Bronchial epithelial cell (primary cell): ENCODE results near the gene PON1. TPM values are rescaled to one million over a fixed set of nuclear protein-coding genes. Genes with fewer than 3 reads are reported as not detected.

ENCODE experiments used
- DNase-seq: peaks from one replicate; pipeline ENCODE4 v3.0.0-alpha.2; 2010; ENCODE audit warnings: low read depth
- FAIRE-seq: peaks from 2 replicates; lab custom pipeline; 2011; peaks lifted over from hg19 to GRCh38; lab: Jason Lieb, UNC
- H3K27me3 ChIP-seq: 2 replicates; pipeline ENCODE4 v1.5.1; 2011; ENCODE audit warnings: low read length; ENCODE audit not compliant: control insufficient read depth, insufficient read depth
- H3K36me3 ChIP-seq: 2 replicates; pipeline ENCODE4 v1.5.1; 2011; ENCODE audit warnings: low read length; ENCODE audit not compliant: control insufficient read depth, insufficient read depth
- H3K4me3 ChIP-seq: 2 replicates; pipeline ENCODE4 v1.5.1; 2011; ENCODE audit warnings: mild to moderate bottlenecking, low read depth, low read length, control low read depth
- total RNA-seq: library from RNA; depleted of rRNA; stranded (reverse); fragments of >200 nt; gene quantifications from 2 replicates; pipeline ENCODE4 v1.2.1, GENCODE V29; 2014
- TF ChIP-seq, protein P1 (sequence below): IDR thresholded peaks from 2 replicates; pipeline ENCODE4 v1.5.1; 2011; ENCODE audit warnings: mild to moderate bottlenecking, moderate library complexity, low read length, control low read depth, inconsistent platforms; ENCODE audit not compliant: insufficient read depth, severe bottlenecking

PON1 gene
- total RNA-seq, 1 donor from 2014 or later: not detected

DNA sequence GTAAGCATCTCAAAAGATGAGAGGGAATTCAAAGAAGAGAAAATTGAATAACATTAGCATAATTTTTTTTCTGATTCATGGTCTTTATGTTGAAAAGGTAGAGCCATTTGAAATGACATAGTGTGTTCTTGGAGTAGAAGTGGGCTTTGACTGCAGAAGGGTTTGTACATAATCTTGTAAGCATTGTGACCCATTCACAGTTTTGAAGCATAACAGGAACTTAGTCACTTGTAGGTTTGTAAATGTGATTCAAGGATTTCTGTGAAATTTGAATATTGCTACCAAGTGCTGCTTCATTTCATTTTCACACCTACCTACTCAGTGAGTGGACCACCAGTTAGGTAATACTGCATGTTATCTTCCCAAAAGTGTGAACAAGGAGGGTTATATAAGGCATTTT lies 68.6 kb downstream of the PON1 start:
- DNase-seq: no peak
- no peak overlapping the region for H3K4me3 ChIP-seq
- no peak for FAIRE-seq
- TF ChIP-seq, protein P1, sequence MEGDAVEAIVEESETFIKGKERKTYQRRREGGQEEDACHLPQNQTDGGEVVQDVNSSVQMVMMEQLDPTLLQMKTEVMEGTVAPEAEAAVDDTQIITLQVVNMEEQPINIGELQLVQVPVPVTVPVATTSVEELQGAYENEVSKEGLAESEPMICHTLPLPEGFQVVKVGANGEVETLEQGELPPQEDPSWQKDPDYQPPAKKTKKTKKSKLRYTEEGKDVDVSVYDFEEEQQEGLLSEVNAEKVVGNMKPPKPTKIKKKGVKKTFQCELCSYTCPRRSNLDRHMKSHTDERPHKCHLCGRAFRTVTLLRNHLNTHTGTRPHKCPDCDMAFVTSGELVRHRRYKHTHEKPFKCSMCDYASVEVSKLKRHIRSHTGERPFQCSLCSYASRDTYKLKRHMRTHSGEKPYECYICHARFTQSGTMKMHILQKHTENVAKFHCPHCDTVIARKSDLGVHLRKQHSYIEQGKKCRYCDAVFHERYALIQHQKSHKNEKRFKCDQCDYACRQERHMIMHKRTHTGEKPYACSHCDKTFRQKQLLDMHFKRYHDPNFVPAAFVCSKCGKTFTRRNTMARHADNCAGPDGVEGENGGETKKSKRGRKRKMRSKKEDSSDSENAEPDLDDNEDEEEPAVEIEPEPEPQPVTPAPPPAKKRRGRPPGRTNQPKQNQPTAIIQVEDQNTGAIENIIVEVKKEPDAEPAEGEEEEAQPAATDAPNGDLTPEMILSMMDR: no peak
- H3K36me3 ChIP-seq: no peaks in the 10 kb centered on the region
- no peaks in the 10 kb centered on the region for H3K27me3 ChIP-seq

DNA sequence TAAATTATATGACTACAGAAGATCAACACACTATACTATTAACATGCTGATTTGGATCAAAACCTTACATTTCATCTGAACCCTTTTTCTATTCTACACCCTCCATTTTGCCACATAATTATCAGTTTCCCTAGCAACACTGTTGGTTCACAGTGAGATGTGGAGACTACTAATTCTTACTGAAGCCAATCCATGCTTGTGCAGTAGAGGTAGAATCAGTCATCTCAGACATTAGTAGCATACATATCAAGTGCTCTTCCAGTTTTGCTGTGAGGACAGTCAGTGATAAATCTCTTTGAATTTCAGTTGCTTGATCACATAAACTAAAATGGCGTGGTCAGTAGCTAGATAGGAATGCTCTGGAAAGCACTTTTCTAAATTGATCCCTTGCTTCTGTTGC lies 70.3 kb downstream of the PON1 start:
- Histone ChIP-seq H3K4me3 (no peak overlapping the region), H3K27me3 (no peaks in the 10 kb centered on the region), H3K36me3 (no peaks in the 10 kb centered on the region)
- FAIRE-seq (no peak), DNase-seq (no peak)
- TF ChIP-seq, protein P1: no peak

DNA sequence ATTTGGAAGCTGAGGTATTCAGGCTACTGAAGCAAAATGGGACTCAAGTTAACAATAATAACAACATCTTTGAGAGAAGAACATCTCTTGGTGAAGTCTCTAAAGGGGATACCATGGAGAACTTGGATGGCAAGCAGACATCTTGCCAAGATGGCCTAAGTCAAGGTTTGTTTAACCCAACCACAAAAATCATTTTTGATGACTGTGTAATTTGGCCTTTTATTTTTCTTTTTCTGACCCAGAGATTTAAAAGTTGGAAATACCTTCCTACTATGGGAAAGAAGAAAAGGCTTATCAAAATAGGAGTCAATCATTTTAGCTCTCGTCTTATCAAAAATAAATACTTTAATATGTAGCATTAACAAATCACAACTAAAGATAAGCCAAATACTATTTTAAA lies 72.4 kb downstream of the PON1 start:
- Histone ChIP-seq H3K27me3 (no peaks in the 10 kb centered on the region), H3K36me3 (no peaks in the 10 kb centered on the region), H3K4me3 (no peak overlapping the region)
- DNase-seq (no peak), FAIRE-seq (no peak)
- TF ChIP-seq, protein P1: no peak

DNA sequence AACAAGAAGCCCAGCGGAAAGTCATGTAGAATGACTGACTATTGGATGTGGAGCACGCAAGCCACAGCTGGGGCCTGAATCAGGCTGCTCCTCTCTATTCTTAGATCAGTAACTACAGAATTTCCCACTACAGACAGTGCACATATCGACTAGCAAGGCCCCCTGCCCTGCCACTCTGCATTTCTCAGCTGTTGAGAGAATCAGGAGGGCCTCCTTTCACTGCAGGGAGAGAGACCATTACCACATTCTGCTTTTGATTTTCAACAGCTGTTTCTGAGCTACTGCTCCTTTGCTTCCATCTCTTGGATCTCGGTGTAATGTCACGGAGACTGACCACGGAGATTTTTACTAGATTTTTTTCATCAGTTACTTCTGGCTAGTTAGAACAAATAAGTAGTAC lies 73.8 kb downstream of the PON1 start:
- no peak for FAIRE-seq
- Histone ChIP-seq H3K36me3 (no peaks in the 10 kb centered on the region), H3K27me3 (no peaks in the 10 kb centered on the region), H3K4me3 (no peak overlapping the region)
- no peak for DNase-seq
- TF ChIP-seq, protein P1: no peak

Other genes with a start within 250 kb of the PON1 start
- 0.64 and 1.3 TPM in 2 replicates for gene PON3, start 71.8 kb upstream of the PON1 start, total RNA-seq
- gene PON2, start 110.5 kb upstream of the PON1 start, total RNA-seq: 40.8 and 52.4 TPM in 2 replicates
- gene ASB4, start 161.4 kb upstream of the PON1 start, total RNA-seq: under 0.01 TPM in 1 of 2 replicates, not detected in the other